DND-41 (cell line): Measurements from ENCODE around the gene CCR9.

ENCODE experiments used
- CTCF ChIP-seq: IDR thresholded peaks from 2 replicates; pipeline ENCODE4 v1.5.1; 2012; ENCODE audit warnings: borderline replicate concordance, low read length, moderate library complexity, mild to moderate bottlenecking; ENCODE audit not compliant: poor library complexity, severe bottlenecking; ENCODE audit errors: extremely low read depth
- EZH2 ChIP-seq: IDR thresholded peaks from 3 replicates; pipeline ENCODE4 v1.6.1; 2012; ENCODE audit warnings: borderline replicate concordance, low read depth, mild to moderate bottlenecking, moderate library complexity, low read length, inconsistent platforms; ENCODE audit not compliant: severe bottlenecking

GRCh38 chr3:45939341-45939771 is 53.0 kb downstream of the CCR9 start:
- TF ChIP-seq CTCF (no peak), EZH2 (no peak)
